PC-9 (cell line): ENCODE measurements around the gene BAIAP2L1. TPM values are rescaled to one million over a fixed set of nuclear protein-coding genes. Genes with fewer than 3 reads are reported as not detected.

ENCODE experiments used
- BruUV-seq: library from RNA; stranded (reverse); fragments of 400-500 nt; replicated peaks from 2 replicates; lab custom pipeline; 2021; lab: Mats Ljungman, UMichigan
- CTCF ChIA-PET: fragments of 300-600 bp; sonication (Branson Sonifier 250); formaldehyde crosslinking; loops from one replicate; lab custom pipeline; 2022; ENCODE audit warnings: antibody characterized with exemption; lab: Charles Lee
- POLR2A ChIA-PET: fragments of 300-600 bp; sonication (Branson Sonifier 250); formaldehyde crosslinking; loops from one replicate; lab custom pipeline; 2022; ENCODE audit warnings: antibody characterized with exemption; ENCODE audit not compliant: unreplicated experiment; lab: Charles Lee
- DNase-seq, 2 experiments: peaks; one replicate each; pipeline versions ENCODE4 v3.0.0 to v3.0.0-alpha.2; 2015 to 2022; ENCODE audit warnings: mixed read lengths in 1 of 2
- H2AFZ ChIP-seq: fragments of 200-600 bp; sonication (generic); 2 replicates; pipeline ENCODE4 v1.8.1; 2017; ENCODE audit warnings: antibody characterized with exemption
- H3F3A ChIP-seq: fragments of 200-600 bp; sonication (generic); 2 replicates; pipeline ENCODE4 v1.8.1; 2017; ENCODE audit warnings: antibody characterized with exemption, mild to moderate bottlenecking, low read depth; ENCODE audit not compliant: insufficient read depth
- H3K27ac ChIP-seq: fragments of 200-600 bp; sonication (generic); 2 replicates; pipeline ENCODE4 v1.6.1; 2016; ENCODE audit warnings: mixed run types
- H3K27me3 ChIP-seq: fragments of 200-600 bp; sonication (generic); 2 replicates; pipeline ENCODE4 v1.6.1; 2016; ENCODE audit warnings: low read depth, mixed run types; ENCODE audit not compliant: insufficient read depth
- H3K36me3 ChIP-seq: fragments of 200-600 bp; sonication (generic); 2 replicates; pipeline ENCODE4 v1.6.1; 2016; ENCODE audit warnings: low read depth, mixed run types
- H3K4me1 ChIP-seq: fragments of 200-600 bp; sonication (generic); replicated peaks from 2 replicates; pipeline ENCODE4 v1.6.1; 2016; ENCODE audit warnings: mixed run types; ENCODE audit not compliant: insufficient read depth
- H3K4me2 ChIP-seq: fragments of 200-600 bp; sonication (generic); 2 replicates; pipeline ENCODE4 v1.6.1; 2017; ENCODE audit warnings: mixed run types
- H3K4me3 ChIP-seq: fragments of 200-600 bp; sonication (generic); 2 replicates; pipeline ENCODE4 v1.6.1; 2016; ENCODE audit warnings: mixed run types
- H3K79me2 ChIP-seq: fragments of 200-600 bp; sonication (generic); 2 replicates; pipeline ENCODE4 v1.6.1; 2017; ENCODE audit warnings: low read depth, mixed run types
- H3K9me2 ChIP-seq: fragments of 200-600 bp; sonication (generic); 2 replicates; pipeline ENCODE4 v1.8.1; 2017; ENCODE audit warnings: mild to moderate bottlenecking; ENCODE audit not compliant: insufficient read depth
- H3K9me3 ChIP-seq: fragments of 200-600 bp; sonication (generic); 2 replicates; pipeline ENCODE4 v1.8.1; 2016; ENCODE audit warnings: low read depth; ENCODE audit not compliant: insufficient read depth
- H4K20me1 ChIP-seq: fragments of 200-600 bp; sonication (generic); 2 replicates; pipeline ENCODE4 v1.8.1; 2017; ENCODE audit not compliant: insufficient read depth
- EZH2 ChIP-seq: fragments of 200-600 bp; sonication (generic); IDR thresholded peaks from 2 replicates; pipeline ENCODE4 v1.8.0; 2017; ENCODE audit warnings: antibody characterized with exemption, low read depth
- intact Hi-C: fragments of 100-400 bp; cut with micrococcal nuclease; formaldehyde crosslinking; loops from one replicate; pipeline ENCODE4 v1.10.0; 2022; ENCODE audit not compliant: unreplicated experiment
- total RNA-seq: library from RNA; stranded (reverse); gene quantifications from 2 replicates; pipeline ENCODE4 v1.2.3, GENCODE V29; 2021
- TF ChIP-seq, protein P1 (sequence below): fragments of 200-600 bp; sonication (generic); conservative IDR thresholded peaks from 2 replicates; pipeline ENCODE4 v1.6.1; 2017; ENCODE audit warnings: mixed run types, antibody characterized with exemption, mild to moderate bottlenecking, moderate library complexity

The BAIAP2L1 gene
- total RNA-seq, 1 experiment from 2014 or later, result 89.4 TPM

DNA sequence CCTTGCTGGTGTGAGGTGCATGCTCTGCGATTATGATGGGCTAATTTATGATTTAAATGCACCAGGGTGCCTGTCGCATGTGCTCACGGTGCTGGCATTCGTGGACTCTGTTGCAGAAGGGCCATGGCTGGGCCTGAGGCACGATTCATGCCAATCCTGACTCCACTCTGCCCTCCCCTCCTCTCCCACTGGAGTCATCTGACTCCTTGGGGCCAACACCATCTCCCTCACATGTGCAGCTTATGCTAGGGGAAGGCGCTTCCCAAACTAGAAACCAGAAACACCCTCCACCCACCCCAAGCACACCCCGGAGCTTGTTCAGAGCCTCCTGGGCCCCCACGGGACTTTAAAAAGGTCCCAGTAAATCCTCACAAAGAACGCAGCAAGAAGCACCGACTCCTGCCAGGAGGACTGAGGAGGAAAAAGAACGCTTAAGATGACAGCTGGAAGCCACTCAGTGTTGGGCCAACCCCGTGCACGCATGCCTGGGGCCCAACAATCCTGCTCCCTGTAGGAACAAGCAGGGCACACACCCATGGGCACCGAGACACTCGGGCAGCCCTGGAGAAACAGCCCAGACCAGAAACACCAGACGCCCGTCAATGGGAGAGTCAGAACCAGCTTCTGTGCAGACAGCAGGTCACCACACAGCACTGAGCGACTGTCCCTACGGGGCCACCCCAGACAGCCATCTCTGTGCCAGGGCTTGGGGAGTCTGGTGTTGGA is 105.3 kb downstream of the BAIAP2L1 start:
- Histone ChIP-seq H3K4me3 (no peak overlapping the region), H3K4me2 (no peak overlapping the region), H3F3A (peaks cover 55% of the 10 kb centered on the region), H3K9me3 (no peaks in the 10 kb centered on the region), H3K27ac (no peak overlapping the region), H2AFZ (no peak overlapping the region), H3K27me3 (no peaks in the 10 kb centered on the region), H3K79me2 (peaks cover 19% of the 10 kb centered on the region; the same call in 1 of the 2 replicates), H3K4me1 (no peaks in the 10 kb centered on the region), H3K36me3 (peaks cover 20% of the 10 kb centered on the region), H4K20me1 (peaks cover 52% of the 10 kb centered on the region), H3K9me2 (no peaks in the 10 kb centered on the region)
- TF ChIP-seq, protein P1, sequence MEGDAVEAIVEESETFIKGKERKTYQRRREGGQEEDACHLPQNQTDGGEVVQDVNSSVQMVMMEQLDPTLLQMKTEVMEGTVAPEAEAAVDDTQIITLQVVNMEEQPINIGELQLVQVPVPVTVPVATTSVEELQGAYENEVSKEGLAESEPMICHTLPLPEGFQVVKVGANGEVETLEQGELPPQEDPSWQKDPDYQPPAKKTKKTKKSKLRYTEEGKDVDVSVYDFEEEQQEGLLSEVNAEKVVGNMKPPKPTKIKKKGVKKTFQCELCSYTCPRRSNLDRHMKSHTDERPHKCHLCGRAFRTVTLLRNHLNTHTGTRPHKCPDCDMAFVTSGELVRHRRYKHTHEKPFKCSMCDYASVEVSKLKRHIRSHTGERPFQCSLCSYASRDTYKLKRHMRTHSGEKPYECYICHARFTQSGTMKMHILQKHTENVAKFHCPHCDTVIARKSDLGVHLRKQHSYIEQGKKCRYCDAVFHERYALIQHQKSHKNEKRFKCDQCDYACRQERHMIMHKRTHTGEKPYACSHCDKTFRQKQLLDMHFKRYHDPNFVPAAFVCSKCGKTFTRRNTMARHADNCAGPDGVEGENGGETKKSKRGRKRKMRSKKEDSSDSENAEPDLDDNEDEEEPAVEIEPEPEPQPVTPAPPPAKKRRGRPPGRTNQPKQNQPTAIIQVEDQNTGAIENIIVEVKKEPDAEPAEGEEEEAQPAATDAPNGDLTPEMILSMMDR, result no peak
- no peak for TF ChIP-seq EZH2
- no TSS peak for BruUV-seq
- ChIA-PET CTCF (interaction anchor here (0.6 kb wide), 1 partner anchor 29 kb away, joined by 5 read pairs; no protein-coding TSS in a partner anchor), POLR2A (no interaction called here)
- intact Hi-C loops, result loop anchor here (2.0 kb wide), 1 partner anchor 449 kb away; no protein-coding TSS in a partner anchor
- no peak for DNase-seq

DNA sequence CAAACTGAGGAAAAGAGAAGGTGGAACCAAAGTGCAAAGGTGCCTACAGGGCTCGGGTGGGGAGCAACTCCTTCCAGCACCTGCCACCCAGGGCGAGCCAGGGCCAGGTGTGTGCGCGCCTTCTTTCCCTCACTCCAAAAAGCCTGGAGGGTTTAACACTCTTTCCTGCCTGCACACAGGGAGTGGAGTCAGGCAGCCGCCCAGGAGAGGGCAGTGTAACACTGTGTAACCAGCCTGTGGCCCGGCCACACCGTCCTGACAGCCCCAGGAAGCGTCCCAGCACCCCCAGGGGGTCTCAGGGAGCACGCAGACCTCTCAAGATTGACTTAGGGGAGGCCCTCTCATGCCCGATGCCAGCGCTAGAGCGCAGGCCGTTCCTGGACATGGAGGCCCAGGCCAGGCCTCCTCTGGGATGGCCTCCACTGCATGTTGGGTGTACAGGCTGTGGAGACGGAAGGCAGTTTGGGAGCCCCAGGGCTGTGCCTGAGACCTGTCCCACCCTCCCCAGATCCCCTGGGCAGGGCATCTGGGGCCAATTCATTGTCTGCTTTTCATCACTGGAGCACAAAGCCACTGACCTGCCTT is 106.0 kb downstream of the BAIAP2L1 start:
- Histone ChIP-seq H3K27ac (no peak overlapping the region), H3K79me2 (peaks cover 23% of the 10 kb centered on the region)

DNA sequence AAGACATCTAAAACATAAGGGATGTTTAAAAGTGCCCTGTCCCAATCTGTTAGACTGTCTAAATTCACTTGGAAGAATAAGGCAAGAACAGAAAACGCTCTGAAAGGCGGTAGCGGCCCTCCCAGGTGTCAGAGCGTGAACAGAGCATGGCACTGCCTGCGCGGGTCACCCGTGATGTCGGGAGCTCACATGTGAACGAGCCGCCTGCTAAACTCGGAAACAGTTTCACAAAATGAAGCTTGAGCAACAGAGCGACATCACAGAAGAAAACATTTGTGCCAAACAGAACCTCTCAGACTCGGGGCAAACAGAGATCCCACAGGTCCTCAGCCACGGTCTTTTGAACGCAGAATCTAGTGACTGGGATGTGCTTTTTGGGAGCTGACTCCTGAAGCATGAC is 106.6 kb downstream of the BAIAP2L1 start:
- TSS peak; percentile 3 for BruUV-seq
- DNase-seq, result no peak
- Histone ChIP-seq H3K4me2 (no peak overlapping the region), H2AFZ (no peak overlapping the region), H4K20me1 (peaks cover 57% of the 10 kb centered on the region), H3K9me3 (no peaks in the 10 kb centered on the region), H3K9me2 (no peaks in the 10 kb centered on the region), H3F3A (peaks cover 65% of the 10 kb centered on the region), H3K79me2 (peaks cover 29% of the 10 kb centered on the region), H3K27ac (no peak overlapping the region), H3K4me3 (no peak overlapping the region), H3K36me3 (peaks cover 20% of the 10 kb centered on the region), H3K27me3 (no peaks in the 10 kb centered on the region), H3K4me1 (no peaks in the 10 kb centered on the region)
- intact Hi-C loops, result loop anchor here (2.0 kb wide), 1 partner anchor 450 kb away; no protein-coding TSS in a partner anchor
- ChIA-PET CTCF (interaction anchor here (0.6 kb wide), 1 partner anchor 587 kb away, joined by 3 read pairs; no protein-coding TSS in a partner anchor), POLR2A (no interaction called here)
- TF ChIP-seq EZH2, result no peak
- TF ChIP-seq, protein P1, result no peak

More for the DNA sequence above, 106.0 kb downstream of the BAIAP2L1 start:
- Histone ChIP-seq H3K27me3 (no peaks in the 10 kb centered on the region), H3F3A (peaks cover 59% of the 10 kb centered on the region), H4K20me1 (peaks cover 51% of the 10 kb centered on the region), H3K4me1 (no peaks in the 10 kb centered on the region), H2AFZ (no peak overlapping the region), H3K9me3 (no peaks in the 10 kb centered on the region), H3K9me2 (no peaks in the 10 kb centered on the region), H3K4me2 (no peak overlapping the region), H3K36me3 (peaks cover 20% of the 10 kb centered on the region), H3K4me3 (no peak overlapping the region)
- BruUV-seq, result no TSS peak
- TF ChIP-seq, protein P1, result peak; percentile 84
- TF ChIP-seq EZH2, result no peak
- intact Hi-C loops, result loop anchor here (2.0 kb wide), 1 partner anchor 450 kb away; no protein-coding TSS in a partner anchor
- peak; percentile 45 to 77 for DNase-seq
- ChIA-PET POLR2A (no interaction called here), CTCF (interaction anchor here (0.6 kb wide), 1 partner anchor 586 kb away, joined by 3 read pairs; no protein-coding TSS in a partner anchor)
